PFSK-1 (cell line): ENCODE data around the gene GINS2.

Experiments used
- FOXP2 ChIP-seq: optimal IDR thresholded peaks from 2 replicates; pipeline ENCODE3; 2011; ENCODE audit warnings: borderline replicate concordance, control low read depth, inconsistent platforms; ENCODE audit not compliant: insufficient read depth; ENCODE audit errors: extremely low read length, extremely low read depth
- POLR2AphosphoS5 ChIP-seq: IDR thresholded peaks from 2 replicates; pipeline ENCODE4 v1.6.1; 2012; ENCODE audit warnings: low read depth, mild to moderate bottlenecking, control low read depth, low read length, moderate library complexity
- SIN3A ChIP-seq: IDR thresholded peaks from 2 replicates; pipeline ENCODE4 v1.6.1; 2012; ENCODE audit warnings: mild to moderate bottlenecking, low read length, moderate library complexity, borderline replicate concordance; ENCODE audit not compliant: insufficient read depth
- TAF1 ChIP-seq: IDR thresholded peaks from 2 replicates; pipeline ENCODE4 v1.6.1; 2012; ENCODE audit warnings: low read length, control low read depth, borderline replicate concordance; ENCODE audit not compliant: insufficient read depth
- TF ChIP-seq, protein P1 (sequence below), 2 experiments: IDR thresholded peaks; 2 replicates each; pipeline versions ENCODE4 v1.6.1 to v1.8.0; 2011 to 2012; ENCODE audit warnings: low read depth in 2 of 2, low read length in 2 of 2, control low read depth in 1 of 2, inconsistent platforms in 1 of 2, mild to moderate bottlenecking in 1 of 2, moderate library complexity in 1 of 2; ENCODE audit not compliant: insufficient read depth in 1 of 2

The GINS2 gene

DNA sequence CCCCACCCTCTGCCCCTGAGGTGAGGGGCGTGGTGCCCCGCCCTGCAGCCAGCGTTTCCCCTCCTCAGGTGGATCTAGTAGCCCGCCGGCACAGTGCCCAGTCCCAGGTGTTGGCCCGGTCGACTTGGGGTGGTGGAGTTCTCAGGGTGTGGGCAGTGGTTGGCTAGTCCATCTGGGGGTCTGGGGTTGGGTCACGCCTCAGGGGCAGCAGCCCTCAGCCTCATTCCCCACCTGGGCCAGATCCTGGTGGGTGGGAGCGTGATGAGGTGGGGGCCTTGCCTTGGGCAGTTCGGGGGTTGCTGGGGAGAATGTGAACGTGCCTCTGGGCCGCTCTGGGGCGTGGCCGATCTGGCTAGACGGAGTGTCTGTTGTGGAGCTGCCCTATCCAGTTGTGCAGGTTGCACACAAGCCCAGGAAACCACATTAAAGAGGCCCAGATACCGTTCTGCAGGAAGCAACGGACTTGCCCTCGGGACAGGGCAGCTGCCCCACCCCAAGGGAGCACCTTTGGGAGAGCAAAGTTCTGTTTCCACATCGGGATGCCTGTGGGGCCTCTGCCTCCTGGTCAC, 43.6 kb downstream of the GINS2 start:
- TF ChIP-seq SIN3A: no peak
- no peak for TF ChIP-seq POLR2AphosphoS5
- TF ChIP-seq TAF1: no peak
- TF ChIP-seq, protein P1, sequence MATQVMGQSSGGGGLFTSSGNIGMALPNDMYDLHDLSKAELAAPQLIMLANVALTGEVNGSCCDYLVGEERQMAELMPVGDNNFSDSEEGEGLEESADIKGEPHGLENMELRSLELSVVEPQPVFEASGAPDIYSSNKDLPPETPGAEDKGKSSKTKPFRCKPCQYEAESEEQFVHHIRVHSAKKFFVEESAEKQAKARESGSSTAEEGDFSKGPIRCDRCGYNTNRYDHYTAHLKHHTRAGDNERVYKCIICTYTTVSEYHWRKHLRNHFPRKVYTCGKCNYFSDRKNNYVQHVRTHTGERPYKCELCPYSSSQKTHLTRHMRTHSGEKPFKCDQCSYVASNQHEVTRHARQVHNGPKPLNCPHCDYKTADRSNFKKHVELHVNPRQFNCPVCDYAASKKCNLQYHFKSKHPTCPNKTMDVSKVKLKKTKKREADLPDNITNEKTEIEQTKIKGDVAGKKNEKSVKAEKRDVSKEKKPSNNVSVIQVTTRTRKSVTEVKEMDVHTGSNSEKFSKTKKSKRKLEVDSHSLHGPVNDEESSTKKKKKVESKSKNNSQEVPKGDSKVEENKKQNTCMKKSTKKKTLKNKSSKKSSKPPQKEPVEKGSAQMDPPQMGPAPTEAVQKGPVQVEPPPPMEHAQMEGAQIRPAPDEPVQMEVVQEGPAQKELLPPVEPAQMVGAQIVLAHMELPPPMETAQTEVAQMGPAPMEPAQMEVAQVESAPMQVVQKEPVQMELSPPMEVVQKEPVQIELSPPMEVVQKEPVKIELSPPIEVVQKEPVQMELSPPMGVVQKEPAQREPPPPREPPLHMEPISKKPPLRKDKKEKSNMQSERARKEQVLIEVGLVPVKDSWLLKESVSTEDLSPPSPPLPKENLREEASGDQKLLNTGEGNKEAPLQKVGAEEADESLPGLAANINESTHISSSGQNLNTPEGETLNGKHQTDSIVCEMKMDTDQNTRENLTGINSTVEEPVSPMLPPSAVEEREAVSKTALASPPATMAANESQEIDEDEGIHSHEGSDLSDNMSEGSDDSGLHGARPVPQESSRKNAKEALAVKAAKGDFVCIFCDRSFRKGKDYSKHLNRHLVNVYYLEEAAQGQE (IDR thresholded peaks at IDR 0.05; ENCODE audit: insufficient read depth in 1 of 2, low read depth in 2 of 2, low read length in 2 of 2): no peak
- TF ChIP-seq FOXP2: no peak

- TF ChIP-seq TAF1: no peak
- no peak for TF ChIP-seq POLR2AphosphoS5
- TF ChIP-seq FOXP2: no peak
- no peak for TF ChIP-seq SIN3A
- TF ChIP-seq, protein P1 (IDR thresholded peaks at IDR 0.05; ENCODE audit: insufficient read depth in 1 of 2, low read depth in 2 of 2, low read length in 2 of 2): no peak
These were observed 44.6 kb downstream of the GINS2 start for GRCh38 chr16:85644093-85644712.

DNA sequence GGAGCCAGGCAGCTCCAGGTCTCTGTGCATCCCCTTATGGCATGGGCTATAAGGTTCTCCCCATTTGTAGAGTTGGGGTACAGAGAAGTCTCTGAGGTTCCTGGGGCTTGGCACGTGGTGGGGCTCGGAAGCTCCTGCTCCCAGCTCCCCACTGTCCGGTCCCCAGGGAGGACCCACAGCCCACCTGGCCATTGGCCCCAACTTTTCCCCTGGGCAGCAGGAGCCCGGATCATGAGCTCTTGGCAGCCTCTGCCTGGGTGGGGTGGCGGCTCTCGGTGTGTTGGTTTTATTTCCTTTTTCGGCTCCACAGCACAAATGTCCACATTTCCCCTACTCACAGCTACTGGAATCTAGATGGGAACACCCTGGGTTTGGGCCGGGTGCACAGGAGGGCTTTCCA, 45.1 kb downstream of the GINS2 start:
- TF ChIP-seq TAF1 (no peak), SIN3A (no peak), POLR2AphosphoS5 (no peak), FOXP2 (no peak)
- TF ChIP-seq, protein P1 (IDR thresholded peaks at IDR 0.05; ENCODE audit: insufficient read depth in 1 of 2, low read depth in 2 of 2, low read length in 2 of 2): no peak

DNA sequence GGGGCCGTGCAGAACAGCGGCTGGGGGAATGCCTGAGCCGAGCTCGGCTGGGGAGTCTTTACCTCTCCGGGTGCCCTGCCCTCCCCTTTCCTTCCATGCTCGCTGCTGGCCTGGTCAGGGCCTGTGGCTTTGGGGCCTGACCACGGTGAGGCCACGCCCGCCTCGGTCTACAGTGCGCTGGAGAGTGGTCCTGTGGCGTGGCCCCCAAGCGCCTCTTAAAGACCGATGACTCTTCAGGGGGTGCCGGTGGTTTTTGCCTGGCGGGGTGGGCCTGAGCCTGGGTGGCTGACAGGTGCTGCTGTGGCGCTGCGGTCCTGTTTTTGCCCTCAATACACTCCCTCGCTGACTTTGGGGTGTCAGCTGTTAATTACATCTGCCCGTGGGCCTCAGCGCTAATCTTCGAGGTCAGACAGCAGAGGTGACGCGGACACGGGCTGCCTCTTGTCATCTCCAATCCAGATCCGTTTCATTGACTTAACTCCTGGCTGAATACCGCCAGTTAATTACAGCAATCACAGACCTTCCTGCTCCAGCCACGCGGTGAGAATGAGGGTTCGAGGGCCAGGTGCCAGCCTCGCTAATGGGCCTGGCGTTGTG, 45.9 kb downstream of the GINS2 start:
- TF ChIP-seq POLR2AphosphoS5 (no peak), TAF1 (no peak), SIN3A (no peak)
- TF ChIP-seq, protein P1 (IDR thresholded peaks at IDR 0.05; ENCODE audit: insufficient read depth in 1 of 2, low read depth in 2 of 2, low read length in 2 of 2): no peak
